ENCODE data around the gene PTPRN2.
"Not testable (repeated sequence)": the region's sequence is repeated elsewhere in the genome, so short reads cannot be mapped to it uniquely, and the experiment has no call there.

Gene PTPRN2

GRCh38 chr7:157603005-157603404 lies 984.6 kb downstream of the PTPRN2 start:
- Histone ChIP-seq H3K36me3 (ENCODE audit: control insufficient read depth, insufficient read depth, low read length) (no peaks in the 10 kb centered on the region), H3K4me1 (ENCODE audit: control insufficient read depth, insufficient read depth, low read length) (no peaks in the 10 kb centered on the region), H3K4me3 (ENCODE audit: low read length) (no peak overlapping the region), H3K27ac (ENCODE audit: low read depth, low read length) (no peak overlapping the region), H3K9ac (ENCODE audit: low read length) (no peak overlapping the region), H3K27me3 (ENCODE audit: control insufficient read depth, insufficient read depth, low read length) (peaks cover 3% of the 10 kb centered on the region)

GRCh38 chr7:157602581-157602980 lies 985.0 kb downstream of the PTPRN2 start:
- no peak overlapping the region for H3K9ac ChIP-seq (ENCODE audit: low read length)
- peaks cover 3% of the 10 kb centered on the region for H3K27me3 ChIP-seq (ENCODE audit: control insufficient read depth, insufficient read depth, low read length)
- no peaks in the 10 kb centered on the region for H3K4me1 ChIP-seq (ENCODE audit: control insufficient read depth, insufficient read depth, low read length)
- no peaks in the 10 kb centered on the region for H3K36me3 ChIP-seq (ENCODE audit: control insufficient read depth, insufficient read depth, low read length)
- H3K27ac ChIP-seq (ENCODE audit: low read depth, low read length) = no peak overlapping the region
- no peak overlapping the region for H3K4me3 ChIP-seq (ENCODE audit: low read length)

GRCh38 chr7:157602156-157602555 lies 985.5 kb downstream of the PTPRN2 start:
- no peak overlapping the region for H3K27ac ChIP-seq (ENCODE audit: low read depth, low read length)
- H3K27me3 ChIP-seq (ENCODE audit: control insufficient read depth, insufficient read depth, low read length) = peaks cover 3% of the 10 kb centered on the region
- H3K9ac ChIP-seq (ENCODE audit: low read length) = no peak overlapping the region
- H3K4me3 ChIP-seq (ENCODE audit: low read length) = no peak overlapping the region
- H3K4me1 ChIP-seq (ENCODE audit: control insufficient read depth, insufficient read depth, low read length) = no peaks in the 10 kb centered on the region
- no peaks in the 10 kb centered on the region for H3K36me3 ChIP-seq (ENCODE audit: control insufficient read depth, insufficient read depth, low read length)

- peaks cover 3% of the 10 kb centered on the region for H3K27me3 ChIP-seq (ENCODE audit: control insufficient read depth, insufficient read depth, low read length)
- no peak overlapping the region for H3K4me3 ChIP-seq (ENCODE audit: low read length)
- H3K4me1 ChIP-seq (ENCODE audit: control insufficient read depth, insufficient read depth, low read length) = no peaks in the 10 kb centered on the region
- no peak overlapping the region for H3K27ac ChIP-seq (ENCODE audit: low read depth, low read length)
- H3K9ac ChIP-seq (ENCODE audit: low read length) = no peak overlapping the region
- no peaks in the 10 kb centered on the region for H3K36me3 ChIP-seq (ENCODE audit: control insufficient read depth, insufficient read depth, low read length)
Measured at GRCh38 chr7:157601530-157601929, 986.1 kb downstream of the PTPRN2 start.

GRCh38 chr7:157599491-157599890 lies 988.1 kb downstream of the PTPRN2 start:
- Histone ChIP-seq H3K4me1 (ENCODE audit: control insufficient read depth, insufficient read depth, low read length) (no peaks in the 10 kb centered on the region), H3K27me3 (ENCODE audit: control insufficient read depth, insufficient read depth, low read length) (peaks cover 3% of the 10 kb centered on the region), H3K4me3 (ENCODE audit: low read length) (no peak overlapping the region), H3K27ac (ENCODE audit: low read depth, low read length) (no peak overlapping the region), H3K9ac (ENCODE audit: low read length) (no peak overlapping the region), H3K36me3 (ENCODE audit: control insufficient read depth, insufficient read depth, low read length) (no peaks in the 10 kb centered on the region)

GRCh38 chr7:157597562-157597961 lies 990.1 kb downstream of the PTPRN2 start:
- H3K9ac ChIP-seq (ENCODE audit: low read length) = no peak overlapping the region
- H3K27ac ChIP-seq (ENCODE audit: low read depth, low read length) = no peak overlapping the region
- H3K4me1 ChIP-seq (ENCODE audit: control insufficient read depth, insufficient read depth, low read length) = no peaks in the 10 kb centered on the region
- H3K4me3 ChIP-seq (ENCODE audit: low read length) = no peak overlapping the region
- H3K36me3 ChIP-seq (ENCODE audit: control insufficient read depth, insufficient read depth, low read length) = no peaks in the 10 kb centered on the region
- H3K27me3 ChIP-seq (ENCODE audit: control insufficient read depth, insufficient read depth, low read length) = no peaks in the 10 kb centered on the region

- Histone ChIP-seq H3K9ac (ENCODE audit: low read length) (no peak overlapping the region), H3K4me3 (ENCODE audit: low read length) (no peak overlapping the region), H3K27ac (ENCODE audit: low read depth, low read length) (no peak overlapping the region), H3K4me1 (ENCODE audit: control insufficient read depth, insufficient read depth, low read length) (no peaks in the 10 kb centered on the region), H3K36me3 (ENCODE audit: control insufficient read depth, insufficient read depth, low read length) (no peaks in the 10 kb centered on the region), H3K27me3 (ENCODE audit: control insufficient read depth, insufficient read depth, low read length) (no peaks in the 10 kb centered on the region)
Measured at GRCh38 chr7:157596881-157597280, 990.7 kb downstream of the PTPRN2 start.

GRCh38 chr7:157596471-157596870 lies 991.2 kb downstream of the PTPRN2 start:
- no peak overlapping the region for H3K27ac ChIP-seq (ENCODE audit: low read depth, low read length)
- no peak overlapping the region for H3K9ac ChIP-seq (ENCODE audit: low read length)
- no peaks in the 10 kb centered on the region for H3K36me3 ChIP-seq (ENCODE audit: control insufficient read depth, insufficient read depth, low read length)
- H3K4me3 ChIP-seq (ENCODE audit: low read length) = no peak overlapping the region
- no peaks in the 10 kb centered on the region for H3K27me3 ChIP-seq (ENCODE audit: control insufficient read depth, insufficient read depth, low read length)
- no peaks in the 10 kb centered on the region for H3K4me1 ChIP-seq (ENCODE audit: control insufficient read depth, insufficient read depth, low read length)

GRCh38 chr7:157596026-157596425 lies 991.6 kb downstream of the PTPRN2 start:
- Histone ChIP-seq H3K4me3 (ENCODE audit: low read length) (no peak overlapping the region), H3K9ac (ENCODE audit: low read length) (no peak overlapping the region), H3K4me1 (ENCODE audit: control insufficient read depth, insufficient read depth, low read length) (no peaks in the 10 kb centered on the region)

GRCh38 chr7:157595086-157595855 lies 992.4 kb downstream of the PTPRN2 start:
- Histone ChIP-seq H3K4me3 (ENCODE audit: low read length) (no peak overlapping the region), H3K27ac (ENCODE audit: low read depth, low read length) (no peak overlapping the region), H3K9ac (ENCODE audit: low read length) (no peak overlapping the region), H3K27me3 (ENCODE audit: control insufficient read depth, insufficient read depth, low read length) (no peaks in the 10 kb centered on the region), H3K4me1 (ENCODE audit: control insufficient read depth, insufficient read depth, low read length) (no peaks in the 10 kb centered on the region), H3K36me3 (ENCODE audit: control insufficient read depth, insufficient read depth, low read length) (no peaks in the 10 kb centered on the region)

More at GRCh38 chr7:157596026-157596425, 991.6 kb downstream of the PTPRN2 start:
- no peaks in the 10 kb centered on the region for H3K36me3 ChIP-seq (ENCODE audit: control insufficient read depth, insufficient read depth, low read length)
- H3K27ac ChIP-seq (ENCODE audit: low read depth, low read length) = no peak overlapping the region
- H3K27me3 ChIP-seq (ENCODE audit: control insufficient read depth, insufficient read depth, low read length) = no peaks in the 10 kb centered on the region

GRCh38 chr7:157594306-157594705 lies 993.3 kb downstream of the PTPRN2 start:
- H3K27me3 ChIP-seq (ENCODE audit: control insufficient read depth, insufficient read depth, low read length) = no peaks in the 10 kb centered on the region
- no peak overlapping the region for H3K27ac ChIP-seq (ENCODE audit: low read depth, low read length)
- H3K4me3 ChIP-seq (ENCODE audit: low read length) = no peak overlapping the region
- no peaks in the 10 kb centered on the region for H3K36me3 ChIP-seq (ENCODE audit: control insufficient read depth, insufficient read depth, low read length)
- no peak overlapping the region for H3K9ac ChIP-seq (ENCODE audit: low read length)
- H3K4me1 ChIP-seq (ENCODE audit: control insufficient read depth, insufficient read depth, low read length) = no peaks in the 10 kb centered on the region

GRCh38 chr7:157593541-157593940 lies 994.1 kb downstream of the PTPRN2 start:
- Histone ChIP-seq H3K4me1 (ENCODE audit: control insufficient read depth, insufficient read depth, low read length) (no peaks in the 10 kb centered on the region), H3K4me3 (ENCODE audit: low read length) (no peak overlapping the region), H3K27me3 (ENCODE audit: control insufficient read depth, insufficient read depth, low read length) (no peaks in the 10 kb centered on the region), H3K9ac (ENCODE audit: low read length) (no peak overlapping the region), H3K36me3 (ENCODE audit: control insufficient read depth, insufficient read depth, low read length) (no peaks in the 10 kb centered on the region), H3K27ac (ENCODE audit: low read depth, low read length) (no peak overlapping the region)

GRCh38 chr7:157592636-157593320 lies 994.8 kb downstream of the PTPRN2 start:
- not testable (repeated sequence) for H3K36me3 ChIP-seq (ENCODE audit: control insufficient read depth, insufficient read depth, low read length); H3K4me1 ChIP-seq (ENCODE audit: control insufficient read depth, insufficient read depth, low read length); H3K9ac ChIP-seq (ENCODE audit: low read length)

More at GRCh38 chr7:157592636-157593320, 994.8 kb downstream of the PTPRN2 start:
- H3K27ac ChIP-seq (ENCODE audit: low read depth, low read length); H3K27me3 ChIP-seq (ENCODE audit: control insufficient read depth, insufficient read depth, low read length); H3K4me3 ChIP-seq (ENCODE audit: low read length): not testable (repeated sequence)
